GM18868 (cell line): ENCODE measurements around the gene TCHH.

Experiments
- ATAC-seq: cut with Tn5 transposase; IDR thresholded peaks from one replicate; pipeline ENCODE4 v1.9.1; 2021; ENCODE audit warnings: mild to moderate bottlenecking, moderate library complexity; ENCODE audit not compliant: unreplicated experiment

TCHH gene

GRCh38 chr1:152072311-152072710, 42.9 kb downstream of the TCHH start:
- ATAC-seq = no peak

- no peak for ATAC-seq
Observed at GRCh38 chr1:152071123-152071522, 44.1 kb downstream of the TCHH start.

- no peak for ATAC-seq
Observed at GRCh38 chr1:152067929-152068328, 47.3 kb downstream of the TCHH start.

- ATAC-seq = no peak
Observed at GRCh38 chr1:152067150-152067549, 48.1 kb downstream of the TCHH start.

- no peak for ATAC-seq
Observed at GRCh38 chr1:152061952-152062351, 53.3 kb downstream of the TCHH start.
